Limb (tissue), 2 donors: Measurements from ENCODE around the gene TMEM132D.
"Not testable (repeated sequence)": the region's sequence is repeated elsewhere in the genome, so short reads cannot be mapped to it uniquely, and the experiment has no call there.

Experiments
- DNase-seq, 2 donors: peaks; one replicate each; pipeline ENCODE4 v3.0.0-alpha.2; 2016; ENCODE audit errors: extremely low spot score in 2 of 2

TMEM132D gene

GRCh38 chr12:129599406-129599805 lies 304.4 kb downstream of the TMEM132D start:
- DNase-seq, result no peak

GRCh38 chr12:129594098-129594497 lies 309.7 kb downstream of the TMEM132D start:
- DNase-seq, result no peak

GRCh38 chr12:129592449-129592848 lies 311.4 kb downstream of the TMEM132D start:
- no peak for DNase-seq

GRCh38 chr12:129589503-129589902 lies 314.3 kb downstream of the TMEM132D start:
- DNase-seq, result no peak

- no peak for DNase-seq
These were observed 315.7 kb downstream of the TMEM132D start for GRCh38 chr12:129588142-129588541.

- no peak for DNase-seq
These were observed 318.5 kb downstream of the TMEM132D start for GRCh38 chr12:129585296-129585695.

- no peak for DNase-seq
These were observed 323.9 kb downstream of the TMEM132D start for GRCh38 chr12:129579879-129580278.

GRCh38 chr12:129571901-129572494 lies 331.8 kb downstream of the TMEM132D start:
- DNase-seq, result no peak

- no peak for DNase-seq
These were observed 332.9 kb downstream of the TMEM132D start for GRCh38 chr12:129570796-129571400.

GRCh38 chr12:129566800-129567199 lies 337.0 kb downstream of the TMEM132D start:
- no peak for DNase-seq

- DNase-seq, result no peak
These were observed 339.1 kb downstream of the TMEM132D start for GRCh38 chr12:129564768-129565167.

GRCh38 chr12:129563266-129563665 lies 340.6 kb downstream of the TMEM132D start:
- DNase-seq, result no peak

- peak in 1 of 2 donors; percentile 58 for DNase-seq
These were observed 342.5 kb downstream of the TMEM132D start for GRCh38 chr12:129561304-129561703.

- peak in 1 of 2 donors; percentile 57 for DNase-seq
These were observed 344.0 kb downstream of the TMEM132D start for GRCh38 chr12:129559776-129560175.

GRCh38 chr12:129558036-129558435 lies 345.8 kb downstream of the TMEM132D start:
- no peak for DNase-seq

GRCh38 chr12:129556082-129556481 lies 347.7 kb downstream of the TMEM132D start:
- DNase-seq, result no peak

GRCh38 chr12:129552996-129553750 lies 350.7 kb downstream of the TMEM132D start:
- no peak for DNase-seq

- no peak for DNase-seq
These were observed 352.4 kb downstream of the TMEM132D start for GRCh38 chr12:129551441-129551840.

- no peak for DNase-seq
These were observed 353.5 kb downstream of the TMEM132D start for GRCh38 chr12:129550353-129550752.

GRCh38 chr12:129549656-129550055 lies 354.2 kb downstream of the TMEM132D start:
- no peak for DNase-seq

GRCh38 chr12:129549020-129549419 lies 354.8 kb downstream of the TMEM132D start:
- not testable (repeated sequence) for DNase-seq

GRCh38 chr12:129544716-129545115 lies 359.1 kb downstream of the TMEM132D start:
- no peak for DNase-seq

GRCh38 chr12:129540954-129541353 lies 362.9 kb downstream of the TMEM132D start:
- DNase-seq, result no peak
